GM23248 (cell line): ENCODE data around the gene TIMM22. TPM values are rescaled to one million over a fixed set of nuclear protein-coding genes. Genes with fewer than 3 reads are reported as not detected.

ENCODE experiments used
- DNase-seq: peaks from one replicate; pipeline ENCODE4 v3.0.0-alpha.2; 2015
- H2AFZ ChIP-seq: fragments of 200-600 bp; sonication (generic); 2 replicates; pipeline ENCODE4 v1.6.1; 2016; ENCODE audit warnings: antibody characterized with exemption
- H3F3A ChIP-seq: fragments of 200-600 bp; sonication (generic); 2 replicates; pipeline ENCODE4 v1.6.1; 2016; ENCODE audit warnings: mild to moderate bottlenecking, antibody characterized with exemption, mixed run types; ENCODE audit not compliant: insufficient read depth
- H3K27ac ChIP-seq: fragments of 200-600 bp; sonication (generic); 2 replicates; pipeline ENCODE4 v1.5.1; 2016; ENCODE audit warnings: mild to moderate bottlenecking
- H3K27me3 ChIP-seq: fragments of 200-600 bp; sonication (generic); replicated peaks from 2 replicates; pipeline ENCODE4 v1.6.1; 2016; ENCODE audit warnings: mild to moderate bottlenecking; ENCODE audit not compliant: insufficient read depth
- H3K36me3 ChIP-seq: fragments of 200-600 bp; sonication (generic); 2 replicates; pipeline ENCODE4 v1.6.1; 2016; ENCODE audit warnings: low read depth, mild to moderate bottlenecking
- H3K4me1 ChIP-seq: fragments of 200-600 bp; sonication (generic); 2 replicates; pipeline ENCODE4 v1.6.1; 2016; ENCODE audit warnings: mild to moderate bottlenecking; ENCODE audit not compliant: insufficient read depth
- H3K4me2 ChIP-seq: fragments of 200-600 bp; sonication (generic); one replicate; pipeline ENCODE4 v1.6.1; 2016; ENCODE audit warnings: mild to moderate bottlenecking; ENCODE audit not compliant: unreplicated experiment
- H3K4me3 ChIP-seq: fragments of 200-600 bp; sonication (generic); 2 replicates; pipeline ENCODE4 v1.5.1; 2016; ENCODE audit warnings: mild to moderate bottlenecking
- H3K79me2 ChIP-seq: fragments of 200-600 bp; sonication (generic); 2 replicates; pipeline ENCODE4 v1.6.1; 2016; ENCODE audit warnings: mild to moderate bottlenecking; ENCODE audit not compliant: insufficient read depth
- H3K9ac ChIP-seq: fragments of 200-600 bp; sonication (generic); 2 replicates; pipeline ENCODE4 v1.6.1; 2016; ENCODE audit warnings: mild to moderate bottlenecking
- H3K9me2 ChIP-seq: fragments of 200-600 bp; sonication (generic); 2 replicates; pipeline ENCODE4 v1.6.1; 2016; ENCODE audit warnings: mixed run types, mild to moderate bottlenecking, moderate library complexity; ENCODE audit not compliant: insufficient read depth
- H3K9me3 ChIP-seq: fragments of 200-600 bp; sonication (generic); one replicate; pipeline ENCODE4 v1.6.1; 2017; ENCODE audit warnings: low read depth
- H4K20me1 ChIP-seq: fragments of 200-600 bp; sonication (generic); 2 replicates; pipeline ENCODE4 v1.6.0; 2016; ENCODE audit not compliant: insufficient read depth
- EZH2 ChIP-seq: fragments of 200-600 bp; sonication (generic); IDR thresholded peaks from 2 replicates; pipeline ENCODE4 v1.6.1; 2018; ENCODE audit warnings: antibody characterized with exemption, mild to moderate bottlenecking; ENCODE audit not compliant: insufficient read depth, poor library complexity, severe bottlenecking
- EZH2phosphoT487 ChIP-seq: fragments of 200-600 bp; sonication (generic); IDR thresholded peaks from 2 replicates; pipeline ENCODE4 v1.6.1; 2018; ENCODE audit warnings: antibody characterized with exemption, moderate library complexity, mild to moderate bottlenecking, low read depth; ENCODE audit not compliant: insufficient read depth
- WGBS, 2 experiments: methylation state at CpG; one replicate each; pipeline ENCODE4 v1.1.6; 2015 to 2017; ENCODE audit warnings: low lambda C conversion rate in 2 of 2, low coverage in 1 of 2; ENCODE audit errors: missing lambda C conversion rate in 2 of 2; 5-methylcytosine and 5-hydroxymethylcytosine counted together
- in situ Hi-C: fragments of 300-500 bp; cut with MboI; formaldehyde crosslinking; loops from 2 replicates; pipeline ENCODE4 v1.15.0; 2020
- polyA plus RNA-seq: library from polyadenylated mRNA; unstranded; fragments of >200 nt; fragmentation: Nextera tagmentation; extraction: Ambion mirVana; gene quantifications from 2 replicates; pipeline ENCODE4 v1.2.1, GENCODE V29; 2016
- total RNA-seq: library from RNA; depleted of rRNA; stranded (reverse); fragments of >200 nt; shearing (Covaris generic); gene quantifications from 2 replicates; pipeline ENCODE4 v1.2.3, GENCODE V29; 2014

Gene TIMM22
- total and polyA plus RNA-seq, 2 experiments from 2014 or later = 19.2 to 26.1 TPM

DNA sequence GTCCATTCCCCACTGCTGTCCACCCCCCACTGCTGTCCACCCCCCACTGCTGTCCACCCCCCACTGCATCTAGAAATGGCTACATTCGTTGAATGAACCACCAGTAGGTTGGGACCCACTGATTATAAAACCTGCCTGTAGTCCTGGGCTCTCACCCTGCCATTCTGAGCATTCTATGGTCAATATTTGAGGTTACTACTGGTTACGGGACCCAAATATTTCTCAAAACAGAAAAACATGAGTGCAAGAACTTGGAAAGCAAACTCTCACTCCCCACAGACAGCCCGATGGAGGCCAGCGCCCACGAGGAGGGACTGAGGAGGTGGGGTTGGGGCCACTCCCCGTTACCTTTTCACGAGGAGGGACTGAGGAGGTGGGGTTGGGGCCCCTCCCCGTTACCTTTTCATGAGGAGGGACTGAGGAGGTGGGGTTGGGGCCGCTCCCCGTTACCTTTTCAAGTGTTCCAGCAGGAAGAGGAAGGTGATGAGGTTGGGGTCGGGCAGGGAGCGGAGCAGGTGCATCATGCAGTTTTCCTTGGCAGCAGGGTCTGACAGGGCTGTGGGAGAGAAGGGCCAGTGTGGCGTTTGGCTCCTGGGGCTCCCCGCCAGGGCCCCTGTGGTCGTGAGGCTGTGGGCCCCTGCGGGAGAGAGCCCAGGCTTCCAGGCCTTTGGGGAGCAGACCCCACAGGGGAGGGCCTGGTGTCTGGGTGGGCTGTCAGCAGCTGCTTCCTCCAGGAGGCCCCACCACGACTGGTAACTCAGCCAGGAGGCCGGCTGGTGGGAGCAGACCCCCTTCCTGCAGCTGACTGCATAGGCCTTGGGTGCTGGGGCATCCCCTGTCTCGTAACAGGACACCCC is 12.5 kb downstream of the TIMM22 start:
- Histone ChIP-seq H3K9me2 (no peaks in the 10 kb centered on the region), H3K79me2 (no peaks in the 10 kb centered on the region), H3K9ac (no peak overlapping the region), H3K9me3 (no peaks in the 10 kb centered on the region), H3K4me1 (no peaks in the 10 kb centered on the region), H3K27ac (no peak overlapping the region), H2AFZ (no peak overlapping the region), H3K36me3 (no peaks in the 10 kb centered on the region), H3K4me2 (no peak overlapping the region), H4K20me1 (no peaks in the 10 kb centered on the region), H3F3A (no peaks in the 10 kb centered on the region), H3K4me3 (no peak overlapping the region), H3K27me3 (no peaks in the 10 kb centered on the region)
- DNase-seq = no peak
- TF ChIP-seq EZH2 (no peak), EZH2phosphoT487 (no peak)
- WGBS, 2 experiments = 79 to 81% methylated on average over 17 to 18 of the region's 19 CpGs
- in situ Hi-C loops = no loop called here

DNA sequence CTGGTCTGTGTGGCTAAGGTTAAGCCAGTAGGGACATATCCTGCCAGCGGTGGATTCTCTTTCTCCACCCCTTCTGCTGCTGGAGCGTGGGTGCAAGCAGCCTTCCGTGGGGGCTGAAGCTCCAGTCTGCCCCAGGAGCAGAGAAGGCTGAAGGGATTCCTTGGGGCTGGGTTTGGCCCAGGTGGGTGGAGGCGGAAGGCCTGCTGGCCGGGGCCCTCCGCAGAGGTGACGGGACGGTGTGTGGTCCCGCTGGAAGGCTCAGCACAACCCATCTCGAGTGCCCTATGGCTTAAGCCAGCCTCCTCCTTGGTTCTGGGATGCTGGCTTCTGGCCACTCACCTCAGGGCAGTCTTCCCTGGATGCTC is 13.1 kb downstream of the TIMM22 start:
- H3K4me2 ChIP-seq = no peak overlapping the region
- H3K4me3 ChIP-seq = no peak overlapping the region
- no peaks in the 10 kb centered on the region for H3K79me2 ChIP-seq
- H3K27me3 ChIP-seq = no peaks in the 10 kb centered on the region
- WGBS, 2 experiments = 83 to 87% methylated on average over 9 to 10 of the region's 10 CpGs
- in situ Hi-C loops = no loop called here
- H3F3A ChIP-seq = no peaks in the 10 kb centered on the region
- H2AFZ ChIP-seq = no peak overlapping the region
- no peak for DNase-seq
- no peaks in the 10 kb centered on the region for H4K20me1 ChIP-seq
- H3K4me1 ChIP-seq = no peaks in the 10 kb centered on the region
- no peak overlapping the region for H3K9ac ChIP-seq
- H3K27ac ChIP-seq = no peak overlapping the region
- H3K9me2 ChIP-seq = no peaks in the 10 kb centered on the region
- no peak for TF ChIP-seq EZH2phosphoT487
- no peak for TF ChIP-seq EZH2
- H3K36me3 ChIP-seq = no peaks in the 10 kb centered on the region
- no peaks in the 10 kb centered on the region for H3K9me3 ChIP-seq

DNA sequence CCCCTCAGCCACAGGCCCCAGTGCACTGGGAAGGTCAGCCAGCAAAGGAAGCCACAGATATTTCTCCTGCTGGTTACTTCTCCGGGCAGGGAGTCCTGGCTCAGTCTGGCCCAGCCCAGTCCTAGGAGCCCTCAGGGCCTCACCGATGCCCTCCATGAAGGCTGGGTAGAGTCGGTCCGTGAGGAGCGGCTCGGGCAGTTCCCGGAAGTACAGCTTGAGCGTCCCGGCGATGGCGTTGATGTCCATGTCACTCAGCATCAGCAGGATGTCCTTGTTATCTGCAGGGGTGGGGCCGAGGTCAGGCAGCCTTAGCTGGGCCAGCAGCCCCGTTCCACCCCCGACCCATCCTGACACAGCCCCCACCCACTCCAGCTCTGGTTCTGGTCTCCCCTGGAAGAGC is 13.7 kb downstream of the TIMM22 start:
- H3K9me3 ChIP-seq = no peaks in the 10 kb centered on the region
- no peaks in the 10 kb centered on the region for H3K4me1 ChIP-seq
- no peaks in the 10 kb centered on the region for H4K20me1 ChIP-seq
- H2AFZ ChIP-seq = no peak overlapping the region
- WGBS, 2 experiments = 85 to 92% methylated on average over 8 to 14 of the region's 14 CpGs
- no peaks in the 10 kb centered on the region for H3F3A ChIP-seq
- H3K9ac ChIP-seq = no peak overlapping the region
- in situ Hi-C loops = no loop called here
- H3K79me2 ChIP-seq = no peaks in the 10 kb centered on the region
- H3K4me3 ChIP-seq = no peak overlapping the region
- no peaks in the 10 kb centered on the region for H3K9me2 ChIP-seq
- H3K27me3 ChIP-seq = no peaks in the 10 kb centered on the region
- DNase-seq = no peak
- H3K27ac ChIP-seq = no peak overlapping the region
- no peak overlapping the region for H3K4me2 ChIP-seq
- H3K36me3 ChIP-seq = no peaks in the 10 kb centered on the region
- TF ChIP-seq EZH2 (no peak), EZH2phosphoT487 (no peak)

DNA sequence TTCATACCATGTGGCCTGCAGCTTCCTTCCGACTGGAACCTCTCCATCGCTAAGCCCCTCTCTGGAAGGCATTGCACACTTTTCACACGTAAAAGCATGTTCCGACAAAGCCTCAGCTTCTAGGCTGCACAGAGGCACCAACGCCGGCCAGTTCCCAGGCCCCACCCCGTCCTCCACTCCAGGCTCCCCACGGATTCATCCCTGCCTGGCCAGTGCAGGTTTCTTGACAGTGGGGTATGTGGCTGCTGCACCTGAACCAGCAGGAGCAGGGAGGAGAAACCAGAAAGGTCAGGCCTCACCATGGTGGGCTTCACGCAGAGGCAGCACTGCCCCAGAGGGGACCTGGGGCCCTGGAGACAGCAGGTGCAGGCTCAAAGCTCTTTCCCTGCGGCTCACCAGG is 14.2 kb downstream of the TIMM22 start:
- WGBS, 2 experiments = 79 to 80% methylated on average over 10 of the region's 10 CpGs
- Histone ChIP-seq H3K4me1 (no peaks in the 10 kb centered on the region), H3F3A (no peaks in the 10 kb centered on the region), H3K9ac (no peak overlapping the region), H2AFZ (no peak overlapping the region), H3K79me2 (no peaks in the 10 kb centered on the region), H3K4me2 (no peak overlapping the region), H3K9me2 (no peaks in the 10 kb centered on the region), H3K27me3 (no peaks in the 10 kb centered on the region), H3K9me3 (no peaks in the 10 kb centered on the region), H3K36me3 (no peaks in the 10 kb centered on the region), H3K4me3 (no peak overlapping the region), H3K27ac (no peak overlapping the region), H4K20me1 (no peaks in the 10 kb centered on the region)
- DNase-seq = no peak
- no peak for TF ChIP-seq EZH2phosphoT487
- no peak for TF ChIP-seq EZH2
- in situ Hi-C loops = no loop called here
